HepG2 (cell line): Measurements from ENCODE around the gene HCK. TPM values are rescaled to one million over a fixed set of nuclear protein-coding genes. Genes with fewer than 3 reads are reported as not detected.

Experiments
- AFF4 ChIP-seq: sonication (generic); formaldehyde crosslinking; IDR thresholded peaks from 2 replicates; pipeline ENCODE4 v1.4.0; 2020; ENCODE audit warnings: missing genetic modification reagents
- ATF7 ChIP-seq, 2 experiments: fragments of 450-650 bp in 1 of 2; sonication (generic) in 1 of 2; formaldehyde crosslinking in 1 of 2; IDR thresholded peaks; 2 replicates each; pipeline versions ENCODE4 v1.4.0 to v1.6.1; 2016 to 2020; ENCODE audit warnings: antibody characterized with exemption in 1 of 2, mild to moderate bottlenecking in 1 of 2, missing genetic modification reagents in 1 of 2
- E2F1 ChIP-seq: sonication (generic); formaldehyde crosslinking; IDR thresholded peaks from 2 replicates; pipeline ENCODE4 v1.5.0; 2020; ENCODE audit warnings: missing genetic modification reagents
- HDAC6 ChIP-seq: fragments of 200-600 bp; sonication (generic); IDR thresholded peaks from 2 replicates; pipeline ENCODE4 v1.7.0; 2017; ENCODE audit warnings: mild to moderate bottlenecking, antibody characterized with exemption, low read length, low read depth
- HNRNPL ChIP-seq: fragments of 200-400 bp; formaldehyde crosslinking; IDR thresholded peaks from 2 replicates; pipeline ENCODE4 v1.6.1; 2017; ENCODE audit warnings: mild to moderate bottlenecking, low read depth, low read length
- KDM5B ChIP-seq: sonication (generic); formaldehyde crosslinking; IDR thresholded peaks from 2 replicates; pipeline ENCODE4 v1.4.0; 2020; ENCODE audit warnings: missing genetic modification reagents, mild to moderate bottlenecking, borderline replicate concordance
- MED8 ChIP-seq: sonication (generic); formaldehyde crosslinking; IDR thresholded peaks from 2 replicates; pipeline ENCODE4 v1.8.1; 2023; ENCODE audit warnings: mild to moderate bottlenecking, missing genetic modification reagents; ENCODE audit not compliant: insufficient replicate concordance
- NFATC3 ChIP-seq: sonication (generic); formaldehyde crosslinking; IDR thresholded peaks from 2 replicates; pipeline ENCODE4 v1.5.1; 2020; ENCODE audit warnings: mild to moderate bottlenecking, missing genetic modification reagents
- NFKB2 ChIP-seq: sonication (generic); formaldehyde crosslinking; IDR thresholded peaks from 2 replicates; pipeline ENCODE4 v1.4.0; 2020; ENCODE audit warnings: missing genetic modification reagents, borderline replicate concordance
- PAX8 ChIP-seq: sonication (generic); formaldehyde crosslinking; IDR thresholded peaks from 2 replicates; pipeline ENCODE4 v1.8.0; 2022; ENCODE audit warnings: mild to moderate bottlenecking, missing genetic modification reagents, borderline replicate concordance
- SALL2 ChIP-seq: sonication (generic); formaldehyde crosslinking; IDR thresholded peaks from 2 replicates; pipeline ENCODE4 v1.8.1; 2023; ENCODE audit warnings: mild to moderate bottlenecking, missing genetic modification reagents, inconsistent platforms
- ZBTB20 ChIP-seq: sonication (generic); formaldehyde crosslinking; IDR thresholded peaks from 2 replicates; pipeline ENCODE4 v1.8.1; 2023; ENCODE audit warnings: missing genetic modification reagents, low read depth, mild to moderate bottlenecking, borderline replicate concordance
- ZFX ChIP-seq: sonication (generic); formaldehyde crosslinking; IDR thresholded peaks from 2 replicates; pipeline ENCODE4 v1.4.0; 2020; ENCODE audit warnings: mild to moderate bottlenecking, low read depth, missing genetic modification reagents, moderate library complexity
- ZMYM3 ChIP-seq: sonication (generic); formaldehyde crosslinking; IDR thresholded peaks from 2 replicates; pipeline ENCODE4 v1.5.1; 2020; ENCODE audit warnings: mild to moderate bottlenecking, missing genetic modification reagents
- ZNF136 ChIP-seq: sonication (generic); formaldehyde crosslinking; IDR thresholded peaks from 2 replicates; pipeline ENCODE4 v1.8.1; 2022; ENCODE audit warnings: low read depth, mild to moderate bottlenecking, moderate library complexity, missing genetic modification reagents
- ZNF138 ChIP-seq: sonication (generic); formaldehyde crosslinking; IDR thresholded peaks from 2 replicates; pipeline ENCODE4 v1.5.0; 2020; ENCODE audit warnings: mild to moderate bottlenecking, low read depth, missing genetic modification reagents
- ZNF772 ChIP-seq: sonication (generic); formaldehyde crosslinking; IDR thresholded peaks from 2 replicates; pipeline ENCODE4 v1.5.0; 2020; ENCODE audit warnings: mild to moderate bottlenecking, missing genetic modification reagents
- polyA plus RNA-seq, 8 experiments: library from polyadenylated mRNA; depleted of rRNA in 3 of 8; stranded (reverse) in 7 of 8; unstranded in 1 of 8; fragments of >200 nt; fragmentation: Illumina TruSeq in 4 of 8; extraction: Trizol in 4 of 8; gene quantifications; 2 replicates each; pipeline versions ENCODE4 v1.2.1 to v1.2.3, GENCODE V29; 2011 to 2016; ENCODE audit warnings: low read depth in 4 of 8, missing spikeins in 1 of 8, mixed read lengths in 1 of 8; ENCODE audit not compliant: insufficient read depth in 1 of 8
- total RNA-seq, 5 experiments: library from RNA; depleted of rRNA; stranded (reverse); fragments of >200 nt; fragmentation: Illumina TruSeq; extraction: Trizol; gene quantifications; 2 replicates each; pipeline ENCODE4 v1.2.3, GENCODE V29; 2016; ENCODE audit warnings: low read depth in 1 of 5
- TF ChIP-seq, protein P1 (sequence below): IDR thresholded peaks from 2 replicates; pipeline ENCODE4 v1.6.1; 2016; ENCODE audit warnings: control low read depth
- TF ChIP-seq, protein P2 (sequence below): sonication (generic); formaldehyde crosslinking; IDR thresholded peaks from 2 replicates; pipeline ENCODE4 v1.8.1; 2023; ENCODE audit warnings: missing genetic modification reagents, mild to moderate bottlenecking, borderline replicate concordance
- TF ChIP-seq, protein P3 (sequence below): IDR thresholded peaks from 2 replicates; pipeline ENCODE4 v1.6.1; 2016; ENCODE audit warnings: missing compliant biosample characterization, missing genetic modification reagents, borderline replicate concordance

HCK gene
- total and polyA plus RNA-seq, 2 of the 13 experiments (the other 11 are each of a cell fraction or from before 2014, with no cell fraction given) = 0.04 TPM; not detected in 1

DNA sequence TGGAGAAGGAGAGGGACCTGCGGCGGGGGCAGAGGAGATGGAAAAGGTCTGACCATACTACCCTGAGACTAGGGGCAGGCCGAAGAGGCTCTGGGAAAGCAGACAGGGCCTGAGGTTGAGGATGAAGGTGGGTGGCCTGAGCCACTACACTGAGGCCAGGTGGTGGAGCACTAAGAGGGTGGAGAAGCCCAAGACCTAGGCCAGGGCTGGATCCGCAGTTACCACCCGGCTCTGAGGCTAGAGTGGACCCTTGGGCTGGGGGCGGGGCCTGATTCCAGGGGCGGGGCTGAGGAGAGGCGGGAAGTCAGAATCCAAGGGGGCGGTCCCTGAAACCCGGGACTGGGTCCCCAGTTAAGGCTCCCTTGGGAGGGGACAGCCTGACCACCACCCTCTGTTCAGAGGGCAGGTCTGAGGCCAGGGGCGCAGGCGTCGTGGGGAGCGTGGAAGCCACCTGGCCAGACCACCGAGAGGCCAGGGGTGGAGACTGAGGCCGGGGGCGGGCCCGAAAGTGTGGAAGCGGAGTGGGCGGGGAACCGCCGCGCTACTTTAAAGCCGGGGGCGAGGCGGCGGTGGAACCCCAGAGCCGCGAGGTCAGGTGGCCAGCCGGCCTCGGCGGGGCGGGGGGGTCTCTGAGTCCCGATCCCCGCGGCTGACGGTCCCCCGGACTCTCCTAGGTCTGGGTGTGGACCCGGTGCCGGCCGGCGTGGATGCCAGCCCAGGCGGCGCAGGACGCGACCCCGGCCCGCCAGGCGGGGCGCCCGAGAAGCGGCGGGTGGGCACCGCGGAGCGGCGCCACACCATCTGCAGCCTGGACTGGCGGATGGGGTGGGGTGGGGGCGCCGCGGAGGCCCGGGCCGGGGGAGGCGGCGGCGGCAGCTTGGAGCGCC is 33.5 kb upstream of the HCK start (continued):
- TF ChIP-seq NFATC3 (CRISPR knock-in tag) (no peak), ZBTB20 (CRISPR knock-in tag) (0 out of 2 replicates have a peak, but pooled peaks have one; percentile 35), ZFX (CRISPR knock-in tag) (peak; percentile 62), NFKB2 (no peak), SALL2 (CRISPR knock-in tag) (peak; percentile 43; the same call in 1 of the 2 replicates), HNRNPL (0 out of 2 replicates have a peak, but pooled peaks have one; percentile 29), HDAC6 (no peak), ATF7 (IDR thresholded peaks at IDR 0.05) (no peak), ATF7 (CRISPR knock-in tag; IDR thresholded peaks at IDR 0.05) (peak; percentile 69; the same call in 1 of the 2 replicates), ZMYM3 (CRISPR knock-in tag) (no peak), ZNF138 (CRISPR knock-in tag) (no peak), E2F1 (CRISPR knock-in tag) (peak; percentile 34; the same call in 1 of the 2 replicates), ZNF772 (CRISPR knock-in tag) (peak; percentile 61; the same call in 1 of the 2 replicates), PAX8 (CRISPR knock-in tag) (peak; percentile 81; the same call in 1 of the 2 replicates), KDM5B (peak; percentile 79), MED8 (CRISPR knock-in tag) (peak; percentile 29), AFF4 (no peak), ZNF136 (CRISPR knock-in tag) (no peak)
- TF ChIP-seq, protein P1, sequence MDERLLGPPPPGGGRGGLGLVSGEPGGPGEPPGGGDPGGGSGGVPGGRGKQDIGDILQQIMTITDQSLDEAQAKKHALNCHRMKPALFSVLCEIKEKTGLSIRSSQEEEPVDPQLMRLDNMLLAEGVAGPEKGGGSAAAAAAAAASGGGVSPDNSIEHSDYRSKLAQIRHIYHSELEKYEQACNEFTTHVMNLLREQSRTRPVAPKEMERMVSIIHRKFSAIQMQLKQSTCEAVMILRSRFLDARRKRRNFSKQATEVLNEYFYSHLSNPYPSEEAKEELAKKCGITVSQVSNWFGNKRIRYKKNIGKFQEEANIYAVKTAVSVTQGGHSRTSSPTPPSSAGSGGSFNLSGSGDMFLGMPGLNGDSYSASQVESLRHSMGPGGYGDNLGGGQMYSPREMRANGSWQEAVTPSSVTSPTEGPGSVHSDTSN (CRISPR knock-in tag) = no peak
- TF ChIP-seq, protein P2, sequence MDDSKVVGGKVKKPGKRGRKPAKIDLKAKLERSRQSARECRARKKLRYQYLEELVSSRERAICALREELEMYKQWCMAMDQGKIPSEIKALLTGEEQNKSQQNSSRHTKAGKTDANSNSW (CRISPR knock-in tag) = no peak
- TF ChIP-seq, protein P3, sequence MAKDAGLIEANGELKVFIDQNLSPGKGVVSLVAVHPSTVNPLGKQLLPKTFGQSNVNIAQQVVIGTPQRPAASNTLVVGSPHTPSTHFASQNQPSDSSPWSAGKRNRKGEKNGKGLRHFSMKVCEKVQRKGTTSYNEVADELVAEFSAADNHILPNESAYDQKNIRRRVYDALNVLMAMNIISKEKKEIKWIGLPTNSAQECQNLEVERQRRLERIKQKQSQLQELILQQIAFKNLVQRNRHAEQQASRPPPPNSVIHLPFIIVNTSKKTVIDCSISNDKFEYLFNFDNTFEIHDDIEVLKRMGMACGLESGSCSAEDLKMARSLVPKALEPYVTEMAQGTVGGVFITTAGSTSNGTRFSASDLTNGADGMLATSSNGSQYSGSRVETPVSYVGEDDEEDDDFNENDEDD (CRISPR knock-in tag) = peak; percentile 57; the same call in 1 of the 2 replicates
